Femur (tissue), 1 donor: Measurements from ENCODE around the gene PRPSAP1.
"Not testable (repeated sequence)": the region's sequence is repeated elsewhere in the genome, so short reads cannot be mapped to it uniquely, and the experiment has no call there.

Experiments used
- DNase-seq: peaks from one replicate; pipeline ENCODE4 v3.0.0-alpha.2; 2017

The PRPSAP1 gene

DNA sequence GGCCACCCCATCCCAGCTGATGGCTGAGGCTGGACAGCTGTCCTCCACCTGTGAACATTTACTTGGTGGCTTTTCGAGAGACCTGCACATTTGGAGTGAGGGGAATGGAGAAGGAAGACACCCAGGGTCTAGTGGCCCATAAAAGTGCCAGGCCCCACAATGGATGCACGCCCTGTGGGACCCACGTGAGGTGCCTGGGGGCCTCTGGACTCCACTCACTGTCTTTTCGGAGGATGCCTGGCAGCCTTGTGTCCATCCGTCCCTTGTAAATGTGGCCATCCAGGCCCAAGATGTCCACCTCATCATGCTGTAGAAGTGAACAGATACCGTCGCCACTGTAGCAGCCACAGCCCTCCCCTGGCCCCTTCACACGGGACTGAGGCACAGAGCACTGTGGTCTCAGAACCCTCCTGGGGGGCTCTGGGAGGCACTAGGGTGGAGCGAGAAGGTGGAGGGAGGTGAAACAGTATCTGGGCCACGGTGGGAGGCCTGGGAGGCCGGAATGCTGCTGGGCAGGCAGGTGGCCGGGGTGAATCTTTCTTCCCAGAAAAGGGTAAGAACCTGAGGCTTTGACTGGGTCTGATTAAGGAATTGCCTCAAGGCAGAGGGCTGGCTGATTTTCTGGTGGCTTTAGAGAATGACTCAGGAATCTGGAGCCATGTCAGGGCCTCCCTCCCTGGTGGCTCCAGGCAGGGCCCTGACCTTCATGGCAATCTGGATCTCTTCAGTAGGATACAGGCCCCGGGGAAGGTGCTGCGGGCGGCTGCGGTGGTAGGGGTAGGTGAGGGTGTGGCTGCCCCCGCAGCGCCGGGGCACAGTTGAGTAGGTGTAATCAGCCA is 77.0 kb downstream of the PRPSAP1 start:
- DNase-seq, result no peak

DNA sequence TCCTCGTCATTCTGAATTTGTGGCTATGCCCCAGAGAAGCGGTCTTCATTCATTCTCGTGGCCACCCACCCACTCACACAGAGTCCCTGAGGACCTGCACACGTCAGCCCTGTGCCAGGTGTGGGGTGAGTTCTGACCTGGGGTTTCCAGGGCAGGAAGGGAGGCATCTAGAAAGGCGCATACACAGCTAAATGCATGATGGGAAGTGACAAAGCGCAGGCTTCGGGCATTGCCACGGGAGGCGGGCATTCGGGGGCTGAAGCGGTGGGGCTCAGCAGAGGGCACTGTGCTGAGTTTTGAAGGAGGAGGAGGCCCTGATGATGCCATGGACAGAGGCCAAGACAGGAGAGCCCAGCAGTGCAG is 77.7 kb downstream of the PRPSAP1 start:
- no peak for DNase-seq

DNA sequence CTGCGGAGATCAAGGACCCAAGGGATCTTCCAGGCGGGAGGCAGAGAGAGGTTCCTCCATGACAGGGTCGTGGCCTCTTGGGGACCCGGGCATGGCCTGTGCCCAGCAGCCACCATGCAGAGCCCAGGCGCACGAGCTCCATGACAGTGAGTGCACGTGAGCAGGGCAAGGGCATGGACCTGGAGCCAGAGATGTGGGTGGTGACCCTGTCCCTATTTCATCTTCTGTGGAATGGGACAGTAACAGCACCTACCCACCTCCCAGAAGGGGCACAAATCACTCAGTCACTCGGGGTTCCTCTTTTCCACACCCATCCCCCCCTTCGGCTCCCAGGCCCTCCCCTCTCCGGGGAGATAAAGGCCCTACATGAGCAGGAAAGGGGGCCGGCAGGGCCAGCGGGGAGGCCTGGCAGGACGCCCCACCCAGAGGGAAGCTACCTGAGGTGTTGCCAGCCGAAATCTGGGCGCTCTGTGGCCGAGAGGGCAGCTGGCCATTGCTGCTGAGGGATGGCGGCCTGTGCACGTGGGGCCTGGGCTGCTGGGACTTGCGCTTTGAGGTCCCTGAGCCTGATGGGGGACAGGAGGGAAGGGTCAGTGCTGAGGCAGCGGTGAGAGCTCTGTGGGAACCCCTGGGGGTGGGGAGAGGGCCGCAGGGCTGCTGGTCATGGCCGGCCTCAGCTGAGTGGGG is 78.2 kb downstream of the PRPSAP1 start:
- DNase-seq, result no peak

DNA sequence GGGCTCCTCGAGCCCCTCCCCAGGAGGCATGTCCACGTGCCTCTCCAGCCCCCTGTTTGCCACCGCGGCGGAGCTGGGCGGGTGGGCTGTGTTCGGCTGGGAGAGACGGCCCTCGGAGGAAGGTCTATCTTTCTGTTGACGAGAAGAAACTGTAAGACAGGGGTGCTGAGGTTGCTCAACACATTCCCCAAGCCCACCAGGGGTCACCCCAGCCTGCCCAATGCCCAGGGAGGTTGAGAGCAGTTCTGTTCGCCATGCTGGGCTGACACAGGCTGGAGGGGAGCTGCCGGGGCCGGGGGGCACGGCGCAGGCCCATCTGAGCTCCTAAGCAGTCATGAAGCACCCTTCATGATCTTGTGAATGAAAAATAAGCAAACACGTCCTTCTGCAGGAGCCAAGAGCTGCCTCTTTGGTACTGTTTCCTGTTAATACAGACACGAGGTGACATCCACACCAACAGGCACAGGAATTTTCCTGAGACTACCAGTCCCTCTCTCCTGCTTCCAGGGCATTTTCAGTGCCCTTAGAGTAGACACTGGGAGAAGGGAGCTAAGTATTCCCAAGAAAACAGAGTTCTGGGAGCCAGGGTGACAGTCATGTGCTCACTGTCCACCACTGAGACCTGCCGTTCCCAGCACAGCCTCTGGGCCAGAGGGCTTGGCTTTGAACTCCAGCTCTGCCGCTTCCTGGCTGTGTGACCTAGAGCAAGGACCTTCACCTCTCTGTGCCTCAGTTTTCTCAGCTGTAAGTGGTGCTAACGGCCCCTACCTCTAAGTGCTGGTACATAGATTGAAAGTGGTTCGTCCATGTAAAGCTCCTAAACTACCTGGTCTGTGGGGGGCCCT is 79.4 kb downstream of the PRPSAP1 start:
- DNase-seq, result no peak

GRCh38 chr17:76273445-76274111 is 80.1 kb downstream of the PRPSAP1 start:
- DNase-seq, result no peak

GRCh38 chr17:76272541-76273444 is 80.9 kb downstream of the PRPSAP1 start:
- DNase-seq, result no peak

- DNase-seq, result peak; percentile 64
These were observed 81.8 kb downstream of the PRPSAP1 start for GRCh38 chr17:76271669-76272540.

DNA sequence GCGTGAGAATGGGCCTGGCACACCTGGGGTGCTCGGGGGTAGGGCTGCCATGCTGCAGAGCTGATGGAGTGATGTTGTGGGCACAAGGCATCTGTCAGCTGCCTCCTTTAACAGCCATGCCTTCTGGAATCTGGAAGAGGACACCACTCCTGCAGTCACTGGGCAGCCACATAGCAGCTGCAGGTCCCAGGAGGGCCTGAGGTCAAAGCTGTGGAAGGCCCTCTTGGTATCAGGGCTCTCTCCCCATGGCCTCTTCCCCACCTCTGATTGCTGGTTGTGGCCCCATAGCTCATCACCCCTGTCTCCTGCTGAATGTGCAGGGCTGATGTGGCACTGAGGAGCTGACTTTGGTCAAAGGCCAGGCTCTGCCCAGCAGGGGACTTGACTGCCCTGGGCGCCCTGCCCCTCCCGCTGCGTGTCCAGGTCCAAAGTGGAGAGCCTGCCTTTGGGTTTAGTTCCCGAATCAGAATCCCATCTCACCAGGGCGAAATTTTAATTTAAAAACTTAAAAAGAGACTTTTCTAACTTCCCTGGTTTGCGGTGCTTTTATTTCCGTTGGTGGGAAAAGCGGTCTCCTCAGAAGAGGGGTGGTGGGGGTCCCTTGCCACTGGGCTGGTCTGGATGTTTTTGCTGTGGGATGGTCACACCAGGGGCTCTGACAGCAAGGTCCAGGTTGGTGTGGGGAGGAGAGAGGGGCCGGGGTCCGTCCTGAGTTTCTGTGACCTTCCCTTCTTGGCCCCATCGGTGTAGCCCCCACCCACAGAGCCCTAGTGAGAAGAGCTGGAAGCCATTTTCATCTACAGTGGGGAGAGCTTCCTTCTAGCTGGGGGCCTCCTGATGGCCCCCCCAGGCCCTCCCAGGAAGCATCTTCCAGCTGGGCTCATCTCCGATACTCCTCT is 82.7 kb downstream of the PRPSAP1 start:
- no peak for DNase-seq

DNA sequence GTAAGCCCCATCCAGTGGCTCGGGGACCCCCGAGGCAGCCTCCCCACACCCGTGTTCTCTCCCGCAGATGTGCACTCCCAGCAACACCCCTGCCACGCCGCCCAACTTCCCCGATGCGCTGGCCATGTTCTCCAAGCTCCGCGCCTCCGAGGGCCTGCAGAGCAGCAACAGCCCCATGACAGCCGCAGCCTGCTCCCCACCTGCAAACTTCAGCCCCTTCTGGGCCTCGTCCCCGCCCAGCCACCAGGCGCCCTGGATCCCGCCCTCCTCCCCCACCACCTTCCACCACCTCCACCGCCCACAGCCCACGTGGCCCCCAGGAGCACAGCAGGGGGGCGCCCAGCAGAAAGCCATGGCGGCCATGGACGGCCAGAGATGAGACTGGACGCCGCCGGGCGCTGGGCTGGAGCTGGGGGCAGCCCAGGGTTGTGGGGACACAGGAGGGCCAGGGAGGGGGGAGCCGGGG is 83.6 kb downstream of the PRPSAP1 start:
- no peak for DNase-seq

GRCh38 chr17:76268991-76269981 is 84.4 kb downstream of the PRPSAP1 start:
- DNase-seq, result no peak

GRCh38 chr17:76268015-76268749 is 85.5 kb downstream of the PRPSAP1 start:
- peak; percentile 78 for DNase-seq

GRCh38 chr17:76267581-76268001 is 86.1 kb downstream of the PRPSAP1 start:
- DNase-seq, result not testable (repeated sequence)

- no peak for DNase-seq
These were observed 86.6 kb downstream of the PRPSAP1 start for GRCh38 chr17:76267051-76267576.

GRCh38 chr17:76266244-76266938 is 87.3 kb downstream of the PRPSAP1 start:
- peak; percentile 47 for DNase-seq

DNA sequence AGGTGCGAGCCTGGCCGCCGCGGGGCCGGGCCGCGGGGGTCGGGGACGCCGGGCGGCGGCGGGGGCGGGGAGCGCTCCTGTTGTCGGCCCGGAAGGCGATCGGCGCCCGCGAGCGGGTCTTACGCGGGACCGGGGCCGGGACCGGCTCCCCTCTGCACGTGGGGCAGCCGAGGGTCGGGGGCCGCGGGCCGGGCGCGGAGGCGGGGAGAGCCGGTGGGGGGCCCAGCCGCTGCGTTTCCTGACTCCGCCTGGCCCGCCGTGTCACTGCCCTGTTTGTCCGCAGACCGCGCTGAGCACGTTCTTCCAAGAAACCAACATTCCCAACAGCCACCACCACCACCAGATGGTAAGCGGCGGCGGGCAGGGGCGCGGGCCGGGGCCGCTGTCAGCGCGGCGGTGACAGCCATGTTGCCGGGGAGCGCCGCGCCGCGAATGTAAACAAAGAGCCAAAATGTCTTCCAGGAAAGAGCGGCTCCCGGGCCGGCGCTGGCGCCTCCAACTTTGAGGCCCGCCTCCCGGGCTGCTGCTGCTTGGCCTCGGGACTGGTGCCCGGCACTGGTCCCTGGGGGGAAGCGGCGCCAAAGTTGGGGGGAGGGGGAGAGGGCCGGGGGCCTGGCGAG is 88.0 kb downstream of the PRPSAP1 start:
- DNase-seq, result peak; percentile 79
